ENCODE results near the gene ASIC1.

DNA sequence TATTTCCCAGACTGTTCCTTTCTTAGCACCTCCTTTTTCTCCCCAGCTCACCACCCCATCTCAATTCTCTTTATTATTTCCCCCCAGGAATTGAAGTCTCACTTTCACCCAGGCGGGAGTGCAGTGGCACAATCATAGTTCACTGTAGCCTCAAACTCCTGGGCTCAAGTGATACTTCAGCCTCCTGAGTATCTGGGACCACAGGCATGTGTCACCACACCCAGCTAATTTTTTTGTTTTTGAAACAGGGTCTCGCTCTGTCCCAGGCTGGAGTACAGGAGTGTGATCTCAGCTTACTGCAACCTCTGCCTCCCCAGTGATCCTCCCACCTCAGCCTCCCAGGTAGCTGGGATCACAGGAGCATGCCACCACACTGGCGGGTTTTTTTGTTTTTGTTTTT lies 43.1 kb upstream of the ASIC1 start:
- TF ChIP-seq POLR2A (IDR thresholded peaks at IDR 0.05; ENCODE audit: low read length) (no peak), GATA1 (IDR thresholded peaks at IDR 0.05; ENCODE audit: low read depth, low read length) (no peak)
